K562 (cell line): ENCODE data around the gene FEN1. TPM values are rescaled to one million over a fixed set of nuclear protein-coding genes. Genes with fewer than 3 reads are reported as not detected.

Experiments
- CREB1 ChIP-seq, 2 experiments: sonication (generic) in 1 of 2; formaldehyde crosslinking in 1 of 2; IDR thresholded peaks; 2 replicates each; pipeline versions ENCODE4 v1.6.1 to v1.8.0; 2012 to 2022; ENCODE audit warnings: inconsistent platforms in 1 of 2, mild to moderate bottlenecking in 1 of 2, missing genetic modification reagents in 1 of 2, moderate library complexity in 1 of 2
- E2F8 ChIP-seq: fragments of 450-650 bp; IDR thresholded peaks from 2 replicates; pipeline ENCODE4 v1.7.1; 2018; ENCODE audit warnings: mild to moderate bottlenecking, low read depth; ENCODE audit not compliant: partially characterized antibody
- EGR1 ChIP-seq: fragments of 450-650 bp; conservative IDR thresholded peaks from 2 replicates; pipeline ENCODE4 v1.6.1; 2017; ENCODE audit warnings: mild to moderate bottlenecking
- HMGXB4 ChIP-seq: sonication (generic); formaldehyde crosslinking; IDR thresholded peaks from 2 replicates; pipeline ENCODE4 v1.8.1; 2023; ENCODE audit warnings: mild to moderate bottlenecking, missing genetic modification reagents
- JUND ChIP-seq, 2 experiments: IDR thresholded peaks; 2 replicates in 1 of 2; 3 replicates in 1 of 2; pipeline ENCODE4 v1.6.1; 2011; ENCODE audit warnings: borderline replicate concordance in 2 of 2, low read depth in 2 of 2, low read length in 2 of 2, improper control_type of control experiment in 1 of 2, missing biosample characterization in 1 of 2, missing genetic modification characterization in 1 of 2, missing genetic modification reagents in 1 of 2
- MTA1 ChIP-seq: fragments of 450-650 bp; IDR thresholded peaks from 2 replicates; pipeline ENCODE4 v1.6.1; 2017; ENCODE audit warnings: borderline replicate concordance
- NEUROD1 ChIP-seq: fragments of 150-350 bp; IDR thresholded peaks from 2 replicates; pipeline ENCODE4 v1.6.1; 2014; ENCODE audit warnings: borderline replicate concordance, low read length, low read depth; ENCODE audit not compliant: partially characterized antibody
- RCOR1 ChIP-seq, 2 experiments: IDR thresholded peaks; 2 replicates each; pipeline ENCODE4 v1.6.1; 2012; ENCODE audit warnings: low read depth in 2 of 2, low read length in 2 of 2, borderline replicate concordance in 1 of 2, improper control_type of control experiment in 1 of 2
- SP2 ChIP-seq: IDR thresholded peaks from 2 replicates; pipeline ENCODE4 v1.6.1; 2011; ENCODE audit warnings: mild to moderate bottlenecking, low read depth, low read length, moderate library complexity; ENCODE audit not compliant: poor library complexity, severe bottlenecking; ENCODE audit errors: extremely low read depth
- TBL1XR1 ChIP-seq, 2 experiments: IDR thresholded peaks; 2 replicates each; pipeline ENCODE4 v1.6.1; 2012; ENCODE audit warnings: improper control_type of control experiment in 2 of 2, low read length in 2 of 2, mild to moderate bottlenecking in 1 of 2
- TEAD1 ChIP-seq, 2 experiments: fragments of 450-650 bp in 1 of 2; sonication (generic) in 1 of 2; formaldehyde crosslinking; IDR thresholded peaks; 2 replicates each; pipeline versions ENCODE4 v1.4.0 to v1.8.0; 2020 to 2022; ENCODE audit warnings: mild to moderate bottlenecking in 2 of 2, missing genetic modification reagents in 1 of 2
- polyA plus RNA-seq, 8 experiments: library from polyadenylated mRNA; depleted of rRNA in 4 of 8; stranded (reverse) in 5 of 8; unstranded in 3 of 8; fragments of >200 nt; fragmentation: Nextera tagmentation in 2 of 8; fragmentation: Illumina TruSeq in 1 of 8; extraction: Ambion mirVana in 2 of 8; extraction: Trizol in 1 of 8; gene quantifications; 2 replicates each; pipeline versions ENCODE4 v1.2.1 to v1.2.3, GENCODE V29; 2011 to 2014; ENCODE audit warnings: inconsistent platforms in 1 of 8, missing spikeins in 1 of 8
- total RNA-seq, 7 experiments: library from RNA; depleted of rRNA in 6 of 7; stranded (reverse); fragments of >200 nt in 6 of 7; fragmentation: Illumina TruSeq in 2 of 7; extraction: Trizol in 2 of 7; gene quantifications; 2 replicates each; pipeline versions ENCODE4 v1.2.1 to v1.2.3, GENCODE V29; 2011 to 2021; ENCODE audit warnings: low replicate concordance in 1 of 7
- TF ChIP-seq, protein P1 (sequence below), 2 experiments: fragments of 450-650 bp in 1 of 2; IDR thresholded peaks; 2 replicates each; pipeline ENCODE4 v1.6.1; 2011 to 2017; ENCODE audit warnings: low read depth in 2 of 2, antibody characterized with exemption in 1 of 2, borderline replicate concordance in 1 of 2, low read length in 1 of 2, mild to moderate bottlenecking in 1 of 2, mixed read lengths in 1 of 2; ENCODE audit not compliant: control insufficient read depth in 1 of 2
- TF ChIP-seq, protein P2 (sequence below): fragments of 150-350 bp; conservative IDR thresholded peaks from 2 replicates; pipeline ENCODE4 v1.6.1; 2014; ENCODE audit warnings: low read length

The FEN1 gene
- total and polyA plus RNA-seq, 9 of the 15 experiments (the other 6 are each of a cell fraction or from before 2014, with no cell fraction given), result 58.1 to 156 (median 137) TPM

GRCh38 chr11:61834278-61835048 lies 41.8 kb downstream of the FEN1 start (continued):
- TF ChIP-seq HMGXB4 (CRISPR knock-in tag) (no peak), SP2 (no peak), CREB1 (IDR thresholded peaks at IDR 0.05) (no peak), CREB1 (CRISPR knock-in tag; IDR thresholded peaks at IDR 0.05) (0 out of 2 replicates have a peak, but pooled peaks have one; percentile 19), TBL1XR1 (IDR thresholded peaks at IDR 0.05; ENCODE audit: low read length in 2 of 2) (peak in 1 of 2 experiments; percentile 57; a peak in 2 of 4 replicates), E2F8 (no peak), EGR1 (no peak), NEUROD1 (peak; percentile 68), JUND (IDR thresholded peaks at IDR 0.05; ENCODE audit: borderline replicate concordance, low read depth, low read length) (peak; percentile 64), JUND (tag; IDR thresholded peaks at IDR 0.05; ENCODE audit: borderline replicate concordance, low read depth, low read length) (no peak; the same call in 1 of the 3 replicates), TEAD1 (CRISPR knock-in tag; IDR thresholded peaks at IDR 0.05) (peak in 1 of 2 experiments; percentile 25; a peak in 1 of 4 replicates), MTA1 (no peak), RCOR1 (IDR thresholded peaks at IDR 0.05; ENCODE audit: borderline replicate concordance in 1 of 2, low read depth in 2 of 2, low read length in 2 of 2) (peak in 1 of 2 experiments; percentile 14; a peak in 1 of 4 replicates)
- TF ChIP-seq, protein P1, sequence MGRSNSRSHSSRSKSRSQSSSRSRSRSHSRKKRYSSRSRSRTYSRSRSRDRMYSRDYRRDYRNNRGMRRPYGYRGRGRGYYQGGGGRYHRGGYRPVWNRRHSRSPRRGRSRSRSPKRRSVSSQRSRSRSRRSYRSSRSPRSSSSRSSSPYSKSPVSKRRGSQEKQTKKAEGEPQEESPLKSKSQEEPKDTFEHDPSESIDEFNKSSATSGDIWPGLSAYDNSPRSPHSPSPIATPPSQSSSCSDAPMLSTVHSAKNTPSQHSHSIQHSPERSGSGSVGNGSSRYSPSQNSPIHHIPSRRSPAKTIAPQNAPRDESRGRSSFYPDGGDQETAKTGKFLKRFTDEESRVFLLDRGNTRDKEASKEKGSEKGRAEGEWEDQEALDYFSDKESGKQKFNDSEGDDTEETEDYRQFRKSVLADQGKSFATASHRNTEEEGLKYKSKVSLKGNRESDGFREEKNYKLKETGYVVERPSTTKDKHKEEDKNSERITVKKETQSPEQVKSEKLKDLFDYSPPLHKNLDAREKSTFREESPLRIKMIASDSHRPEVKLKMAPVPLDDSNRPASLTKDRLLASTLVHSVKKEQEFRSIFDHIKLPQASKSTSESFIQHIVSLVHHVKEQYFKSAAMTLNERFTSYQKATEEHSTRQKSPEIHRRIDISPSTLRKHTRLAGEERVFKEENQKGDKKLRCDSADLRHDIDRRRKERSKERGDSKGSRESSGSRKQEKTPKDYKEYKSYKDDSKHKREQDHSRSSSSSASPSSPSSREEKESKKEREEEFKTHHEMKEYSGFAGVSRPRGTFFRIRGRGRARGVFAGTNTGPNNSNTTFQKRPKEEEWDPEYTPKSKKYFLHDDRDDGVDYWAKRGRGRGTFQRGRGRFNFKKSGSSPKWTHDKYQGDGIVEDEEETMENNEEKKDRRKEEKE (IDR thresholded peaks at IDR 0.05; ENCODE audit: borderline replicate concordance in 1 of 2, control insufficient read depth in 1 of 2, low read depth in 2 of 2, low read length in 1 of 2), result 0 out of 4 replicates have a peak, but pooled peaks of 1 of the 2 experiments have one; percentile 40
- TF ChIP-seq, protein P2, sequence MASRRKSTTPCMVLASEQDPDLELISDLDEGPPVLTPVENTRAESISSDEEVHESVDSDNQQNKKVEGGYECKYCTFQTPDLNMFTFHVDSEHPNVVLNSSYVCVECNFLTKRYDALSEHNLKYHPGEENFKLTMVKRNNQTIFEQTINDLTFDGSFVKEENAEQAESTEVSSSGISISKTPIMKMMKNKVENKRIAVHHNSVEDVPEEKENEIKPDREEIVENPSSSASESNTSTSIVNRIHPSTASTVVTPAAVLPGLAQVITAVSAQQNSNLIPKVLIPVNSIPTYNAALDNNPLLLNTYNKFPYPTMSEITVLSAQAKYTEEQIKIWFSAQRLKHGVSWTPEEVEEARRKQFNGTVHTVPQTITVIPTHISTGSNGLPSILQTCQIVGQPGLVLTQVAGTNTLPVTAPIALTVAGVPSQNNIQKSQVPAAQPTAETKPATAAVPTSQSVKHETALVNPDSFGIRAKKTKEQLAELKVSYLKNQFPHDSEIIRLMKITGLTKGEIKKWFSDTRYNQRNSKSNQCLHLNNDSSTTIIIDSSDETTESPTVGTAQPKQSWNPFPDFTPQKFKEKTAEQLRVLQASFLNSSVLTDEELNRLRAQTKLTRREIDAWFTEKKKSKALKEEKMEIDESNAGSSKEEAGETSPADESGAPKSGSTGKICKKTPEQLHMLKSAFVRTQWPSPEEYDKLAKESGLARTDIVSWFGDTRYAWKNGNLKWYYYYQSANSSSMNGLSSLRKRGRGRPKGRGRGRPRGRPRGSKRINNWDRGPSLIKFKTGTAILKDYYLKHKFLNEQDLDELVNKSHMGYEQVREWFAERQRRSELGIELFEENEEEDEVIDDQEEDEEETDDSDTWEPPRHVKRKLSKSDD, result no peak
